ENCODE measurements around the gene NUP98. TPM values are rescaled to one million over a fixed set of nuclear protein-coding genes. Genes with fewer than 3 reads are reported as not detected.

Gene NUP98
- total and polyA plus RNA-seq, 2 donors (not counting 3 experiments of a cell fraction or from before 2014, with no cell fraction given): 92.7 to 169 TPM

GRCh38 chr11:3684819-3685172 is 112.6 kb downstream of the NUP98 start:
- dilution Hi-C loops (cut with MboI; ENCODE audit: extremely low pct_ligation_motif_present, low sequenced_read_pairs): no loop called here

More at GRCh38 chr11:3684819-3685172, 112.6 kb downstream of the NUP98 start:
- Histone ChIP-seq H4K20me1 (replicated peaks; ENCODE audit: control insufficient read depth, extremely low read depth, insufficient read depth, low read length) (no peaks in the 10 kb centered on the region), H3K4me2 (ENCODE audit: insufficient read depth, low read length) (no peak overlapping the region), H3K9ac (replicated peaks; ENCODE audit: extremely low read depth, insufficient read depth, low read length) (no peak overlapping the region), H3K9me3 (replicated peaks; ENCODE audit: control insufficient read depth, insufficient read depth, low read length) (no peaks in the 10 kb centered on the region), H3K36me3 (ENCODE audit: control insufficient read depth in 2 of 2, extremely low read depth in 1 of 2, insufficient read depth in 2 of 2, low read length in 2 of 2) (peaks cover 28% of the 10 kb centered on the region in 2 experiments), H3K27me3 (ENCODE audit: control insufficient read depth in 2 of 2, insufficient read depth in 2 of 2, low read length in 2 of 2) (no peaks in the 10 kb centered on the region), H3K9me1 (replicated peaks; ENCODE audit: control insufficient read depth, extremely low read depth, insufficient read depth, low read length) (no peaks in the 10 kb centered on the region), H3K4me3 (replicated peaks in 1 of 3; ENCODE audit: insufficient read depth in 1 of 3, low read depth in 1 of 3, low read length in 3 of 3) (no peak overlapping the region), H3K4me1 (ENCODE audit: control insufficient read depth, extremely low read depth, insufficient read depth, low read length) (no peaks in the 10 kb centered on the region), H3K27ac (ENCODE audit: insufficient read depth, low read depth, low read length) (no peak overlapping the region), H2AFZ (ENCODE audit: low read depth, low read length) (no peak overlapping the region), H3K79me2 (ENCODE audit: control insufficient read depth, insufficient read depth, low read length) (no peaks in the 10 kb centered on the region)
- no TSS peak for BruUV-seq (replicated peaks)
- POLR2A ChIA-PET: interaction anchor here (0.6 kb wide), 1 partner anchor 152 kb away, joined by 10 read pairs; no protein-coding TSS in a partner anchor
- intact Hi-C loops (cut with micrococcal nuclease): no loop called here
- CTCF ChIA-PET: interaction anchor here (0.6 kb wide), 2 partner anchors 107 to 372 kb away, joined by 4 read pairs; no protein-coding TSS in a partner anchor
- DNase-seq (ENCODE audit: low read depth, low spot score): no peak
- FAIRE-seq: no peak
- TF ChIP-seq JUN (IDR thresholded peaks at IDR 0.05; ENCODE audit: borderline replicate concordance, insufficient read depth, insufficient read length, low read depth): no peak
- no peak for TF ChIP-seq MAX (IDR thresholded peaks at IDR 0.05; ENCODE audit: insufficient read depth, insufficient read length)
- TF ChIP-seq, protein P1, sequence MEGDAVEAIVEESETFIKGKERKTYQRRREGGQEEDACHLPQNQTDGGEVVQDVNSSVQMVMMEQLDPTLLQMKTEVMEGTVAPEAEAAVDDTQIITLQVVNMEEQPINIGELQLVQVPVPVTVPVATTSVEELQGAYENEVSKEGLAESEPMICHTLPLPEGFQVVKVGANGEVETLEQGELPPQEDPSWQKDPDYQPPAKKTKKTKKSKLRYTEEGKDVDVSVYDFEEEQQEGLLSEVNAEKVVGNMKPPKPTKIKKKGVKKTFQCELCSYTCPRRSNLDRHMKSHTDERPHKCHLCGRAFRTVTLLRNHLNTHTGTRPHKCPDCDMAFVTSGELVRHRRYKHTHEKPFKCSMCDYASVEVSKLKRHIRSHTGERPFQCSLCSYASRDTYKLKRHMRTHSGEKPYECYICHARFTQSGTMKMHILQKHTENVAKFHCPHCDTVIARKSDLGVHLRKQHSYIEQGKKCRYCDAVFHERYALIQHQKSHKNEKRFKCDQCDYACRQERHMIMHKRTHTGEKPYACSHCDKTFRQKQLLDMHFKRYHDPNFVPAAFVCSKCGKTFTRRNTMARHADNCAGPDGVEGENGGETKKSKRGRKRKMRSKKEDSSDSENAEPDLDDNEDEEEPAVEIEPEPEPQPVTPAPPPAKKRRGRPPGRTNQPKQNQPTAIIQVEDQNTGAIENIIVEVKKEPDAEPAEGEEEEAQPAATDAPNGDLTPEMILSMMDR (IDR thresholded peaks at IDR 0.05; ENCODE audit: extremely low read depth in 1 of 2, insufficient read depth in 1 of 2, low read depth in 1 of 2, low read length in 2 of 2): no peak
- no peak for TF ChIP-seq POLR2A (IDR thresholded peaks at IDR 0.05; ENCODE audit: low read depth, low read length)
- TF ChIP-seq MYC (IDR thresholded peaks at IDR 0.05; ENCODE audit: low read depth, low read length): no peak
- TF ChIP-seq GATA2 (IDR thresholded peaks at IDR 0.05; ENCODE audit: insufficient read depth, insufficient read length, low read depth, low read length): no peak
- TF ChIP-seq POLR2AphosphoS5 (IDR thresholded peaks at IDR 0.05; ENCODE audit: insufficient read depth, low read depth, low read length): no peak
- TF ChIP-seq EZH2 (IDR thresholded peaks at IDR 0.05; ENCODE audit: borderline replicate concordance, low read depth, low read length, severe bottlenecking): no peak
- no peak for TF ChIP-seq FOS (IDR thresholded peaks at IDR 0.05; ENCODE audit: borderline replicate concordance, insufficient read depth, low read length)

All from endothelial cell of umbilical vein (primary cell).